DMS79 (cell line): ENCODE measurements around the gene DOCK9.

Experiments
- DNase-seq: peaks from one replicate; lab custom pipeline; 2025; lab: John Stamatoyannopoulos, UW

DOCK9 gene

DNA sequence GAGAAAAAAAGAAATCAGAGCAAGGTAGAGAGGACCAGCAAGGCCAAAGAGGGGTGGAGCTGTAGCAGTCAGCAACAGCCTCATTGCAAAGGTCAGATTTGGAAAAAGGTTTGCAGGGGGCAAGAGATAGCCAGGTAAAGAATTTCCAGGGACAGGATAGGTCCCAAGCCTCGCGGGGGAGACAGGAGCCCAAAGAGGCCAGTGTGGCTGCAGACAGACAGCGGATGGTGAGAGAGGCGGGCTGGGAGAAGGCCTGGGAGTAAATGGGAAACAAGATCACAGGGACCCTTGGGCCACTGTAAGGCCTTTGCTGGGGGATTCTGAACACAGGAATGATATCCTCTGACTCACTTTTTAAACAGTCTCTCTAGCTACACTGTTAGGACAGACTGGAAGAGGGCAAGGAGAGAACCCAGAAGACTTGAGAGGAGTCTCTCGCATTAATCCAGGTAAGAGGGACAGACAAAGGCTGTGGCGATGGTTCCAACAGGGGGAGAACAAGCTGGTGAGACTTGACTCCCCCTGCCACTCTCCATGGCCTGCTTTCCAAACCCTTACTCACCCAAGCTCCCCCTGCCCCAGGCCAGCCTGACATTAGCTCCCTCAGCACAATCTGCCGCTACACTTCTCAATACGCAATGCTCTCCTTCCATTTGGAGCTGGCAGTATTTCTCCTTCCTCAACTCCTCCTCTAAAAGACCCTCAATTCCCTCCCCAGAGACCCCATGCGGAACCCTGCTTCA is 31.8 kb downstream of the DOCK9 start:
- no peak for DNase-seq

- DNase-seq: no peak
These were observed 33.5 kb downstream of the DOCK9 start for GRCh38 chr13:98944336-98944735.

DNA sequence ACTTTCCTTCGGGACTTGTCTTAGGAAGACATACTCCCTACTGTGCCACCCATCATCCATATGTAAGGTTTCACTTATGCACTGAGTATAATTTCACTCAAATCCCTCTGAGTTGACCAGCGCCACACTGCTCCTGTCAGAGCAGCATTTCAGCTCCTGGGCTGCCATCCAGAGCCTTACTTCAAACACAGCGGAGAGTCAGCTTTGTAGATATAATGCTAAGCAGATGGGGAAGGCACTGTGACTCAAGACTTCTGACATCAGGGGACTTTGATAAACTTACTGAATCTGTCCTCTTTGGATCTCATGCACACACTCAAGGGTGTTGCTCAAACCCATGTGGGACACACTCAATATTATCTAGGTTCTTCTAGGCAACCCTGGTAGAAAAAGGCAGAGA is 34.9 kb downstream of the DOCK9 start:
- no peak for DNase-seq

DNA sequence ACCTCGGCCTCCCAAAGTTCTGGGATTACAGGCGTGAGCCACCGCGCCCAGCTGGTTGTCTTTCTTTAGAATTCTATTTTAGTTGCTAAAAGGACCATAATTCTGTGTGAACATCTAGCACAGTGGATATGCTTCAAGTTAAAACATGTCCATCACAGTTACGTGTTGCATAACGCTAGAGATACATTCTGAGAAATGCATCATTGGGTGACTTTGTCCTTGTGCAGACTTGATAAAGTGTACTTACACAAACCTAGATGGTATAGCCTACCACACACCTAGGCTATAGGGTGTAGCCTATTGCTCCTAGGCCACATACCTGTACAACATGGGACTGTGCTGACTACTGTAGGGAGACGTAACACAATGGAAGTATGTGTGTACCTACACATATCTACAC is 35.4 kb downstream of the DOCK9 start:
- no peak for DNase-seq

DNA sequence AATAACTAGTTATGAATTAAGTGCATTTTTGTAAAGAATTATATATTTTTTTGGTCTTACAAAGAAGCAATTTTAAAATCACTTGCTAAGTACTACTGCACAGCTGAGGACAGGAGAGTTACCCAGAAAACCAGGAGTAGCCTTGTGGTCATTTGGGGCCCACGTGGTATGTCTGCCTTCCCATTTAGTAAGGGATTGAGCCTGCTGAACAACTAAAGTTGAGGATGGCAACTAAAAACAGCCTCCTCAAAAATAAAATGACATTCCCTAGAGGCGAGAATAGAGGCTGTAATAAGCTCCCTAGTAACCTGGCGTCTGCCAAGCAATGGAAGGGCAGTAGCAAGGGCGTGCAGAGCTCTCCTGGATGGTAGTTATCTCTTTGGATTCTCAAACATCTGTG is 36.3 kb downstream of the DOCK9 start:
- no peak for DNase-seq

GRCh38 chr13:98941126-98941525 is 36.7 kb downstream of the DOCK9 start:
- no peak for DNase-seq

DNA sequence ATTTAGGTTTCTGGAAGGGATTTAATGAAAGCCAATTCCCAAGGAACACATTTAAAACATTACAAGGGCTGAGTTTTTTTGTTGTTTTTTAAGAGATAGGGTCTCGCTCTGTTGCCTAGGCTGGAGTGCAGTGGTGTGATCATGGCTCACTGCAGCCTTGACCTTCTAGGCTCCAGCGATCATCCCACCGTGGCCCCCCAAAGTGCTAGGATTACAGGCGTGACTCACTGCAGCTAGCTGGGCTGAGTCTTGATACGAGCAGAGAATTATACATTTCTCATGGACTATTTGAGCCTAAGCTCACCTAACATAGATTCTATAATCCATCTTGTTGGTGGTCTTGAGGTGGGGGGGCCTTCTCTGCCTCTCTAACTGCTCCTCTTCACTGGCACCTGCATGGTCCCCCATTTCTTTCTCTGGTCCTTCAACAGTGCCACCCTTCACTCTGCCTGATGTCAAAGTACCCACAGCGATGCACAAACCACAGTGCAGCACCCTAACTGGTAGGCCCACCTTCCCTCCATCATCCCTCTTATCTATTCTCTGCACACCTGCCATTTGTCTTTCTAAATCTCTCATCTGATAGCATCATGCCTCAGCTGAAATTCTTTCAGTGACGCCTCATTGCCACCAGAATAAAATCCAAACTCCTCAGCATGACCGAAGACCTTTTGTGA is 37.4 kb downstream of the DOCK9 start:
- no peak for DNase-seq

- no peak for DNase-seq
These were observed 38.1 kb downstream of the DOCK9 start for GRCh38 chr13:98939660-98940191.

DNA sequence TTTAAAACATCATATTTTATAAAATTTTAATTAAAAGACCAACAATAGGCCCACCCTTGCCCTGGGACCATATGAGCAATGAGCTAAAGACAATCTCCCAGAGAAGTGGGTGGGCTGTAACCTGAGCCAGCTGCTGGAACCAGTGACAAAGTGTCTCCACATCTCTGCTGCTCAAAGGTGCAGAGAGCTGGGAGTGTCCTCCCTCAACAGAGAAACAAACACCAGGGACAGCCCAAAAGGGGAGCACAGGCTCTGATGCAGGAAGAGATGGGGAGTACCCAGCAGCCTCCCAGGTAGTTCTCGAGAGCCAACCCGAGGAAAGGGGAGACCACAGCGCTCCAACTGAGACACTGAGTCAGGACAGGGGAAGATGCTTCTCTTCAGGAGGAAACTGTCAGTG is 39.1 kb downstream of the DOCK9 start:
- no peak for DNase-seq

DNA sequence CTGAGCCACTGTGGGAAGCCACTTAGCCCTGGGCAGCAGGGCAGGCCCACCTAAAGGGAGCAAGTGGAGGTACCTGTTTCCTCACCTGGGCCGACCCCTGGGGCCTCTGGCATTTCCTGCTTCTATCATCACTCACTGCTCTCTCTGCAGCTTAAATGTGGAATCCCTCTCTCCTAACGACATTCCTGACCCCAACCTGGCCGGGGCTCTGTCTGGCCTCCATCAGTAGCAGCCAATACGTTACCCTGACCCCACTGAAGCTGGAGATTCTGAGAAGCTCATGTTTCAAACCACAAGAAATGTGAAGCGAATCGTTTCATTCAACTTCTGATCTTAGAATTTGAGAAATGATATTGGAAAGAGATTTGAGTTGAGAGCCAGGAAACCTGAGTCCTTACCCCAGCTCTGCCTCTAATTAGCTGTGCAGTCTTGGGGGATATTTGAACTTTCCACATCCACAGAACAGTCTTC is 39.9 kb downstream of the DOCK9 start:
- peak; percentile 23 for DNase-seq

DNA sequence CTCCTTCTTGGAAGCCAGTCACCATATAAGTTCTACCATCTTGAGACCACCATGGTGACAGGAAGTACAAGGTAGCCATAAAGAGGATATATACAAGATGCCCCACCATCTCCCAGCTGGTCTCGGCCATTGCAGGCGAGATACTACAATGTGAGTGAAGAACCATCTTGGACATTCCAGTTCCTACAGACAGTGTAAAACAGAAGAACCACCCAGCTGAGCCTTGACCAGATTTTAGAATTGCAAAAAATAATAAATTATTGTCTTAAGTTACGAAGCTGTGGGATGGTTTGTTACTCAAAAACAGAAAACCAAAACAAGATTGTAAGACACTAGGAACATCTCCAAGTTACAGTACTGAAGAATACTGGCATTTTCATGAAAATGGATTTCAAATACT is 43.6 kb downstream of the DOCK9 start:
- DNase-seq: no peak

- peak; percentile 19 for DNase-seq
These were observed 47.7 kb downstream of the DOCK9 start for GRCh38 chr13:98930151-98930591.

DNA sequence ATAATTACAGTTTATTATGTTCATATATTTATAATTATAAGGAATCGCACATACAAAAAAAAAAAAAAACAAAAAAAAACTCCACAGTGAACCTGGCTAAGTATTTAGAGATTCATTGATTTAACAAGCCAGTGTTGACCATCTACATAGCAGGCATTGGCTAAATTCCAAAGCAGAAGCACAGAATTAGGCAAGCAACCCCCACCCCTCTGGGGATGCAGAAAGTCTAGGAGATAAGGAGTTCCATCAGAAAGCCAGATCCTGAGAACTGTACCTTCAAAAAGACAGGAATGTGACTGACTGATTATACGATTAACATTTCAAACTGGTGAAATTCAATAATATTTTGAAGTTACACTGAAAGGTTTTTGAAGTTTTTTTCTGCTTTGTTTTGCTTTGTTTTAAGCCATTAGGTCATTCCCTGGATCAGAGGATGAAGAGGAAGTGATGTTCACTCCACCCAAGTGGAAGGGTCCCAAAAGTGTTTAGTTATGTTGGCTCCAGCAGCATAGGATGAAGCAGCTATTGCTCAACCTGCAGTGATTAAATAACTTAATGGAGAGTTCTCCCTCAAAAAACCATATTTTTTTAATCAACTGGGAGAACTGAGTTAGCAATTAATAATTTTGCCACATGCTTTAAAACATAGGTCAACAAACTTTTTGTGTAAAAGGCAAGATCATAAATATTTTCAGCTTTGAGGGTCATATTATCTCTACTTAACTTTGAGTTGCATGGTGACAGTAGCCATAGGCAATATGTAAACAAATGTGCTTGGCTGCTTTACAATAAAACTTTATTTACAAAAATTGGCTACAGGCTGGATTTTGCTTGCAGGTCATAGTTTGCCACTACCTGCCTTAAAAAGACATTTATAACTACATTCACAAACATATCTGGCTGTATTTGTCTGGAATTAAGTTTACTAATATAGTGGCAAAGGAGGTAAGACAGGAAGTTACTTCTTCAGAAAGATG is 49.6 kb downstream of the DOCK9 start:
- no peak for DNase-seq

GRCh38 chr13:98925949-98926348 is 51.9 kb downstream of the DOCK9 start:
- DNase-seq: no peak

DNA sequence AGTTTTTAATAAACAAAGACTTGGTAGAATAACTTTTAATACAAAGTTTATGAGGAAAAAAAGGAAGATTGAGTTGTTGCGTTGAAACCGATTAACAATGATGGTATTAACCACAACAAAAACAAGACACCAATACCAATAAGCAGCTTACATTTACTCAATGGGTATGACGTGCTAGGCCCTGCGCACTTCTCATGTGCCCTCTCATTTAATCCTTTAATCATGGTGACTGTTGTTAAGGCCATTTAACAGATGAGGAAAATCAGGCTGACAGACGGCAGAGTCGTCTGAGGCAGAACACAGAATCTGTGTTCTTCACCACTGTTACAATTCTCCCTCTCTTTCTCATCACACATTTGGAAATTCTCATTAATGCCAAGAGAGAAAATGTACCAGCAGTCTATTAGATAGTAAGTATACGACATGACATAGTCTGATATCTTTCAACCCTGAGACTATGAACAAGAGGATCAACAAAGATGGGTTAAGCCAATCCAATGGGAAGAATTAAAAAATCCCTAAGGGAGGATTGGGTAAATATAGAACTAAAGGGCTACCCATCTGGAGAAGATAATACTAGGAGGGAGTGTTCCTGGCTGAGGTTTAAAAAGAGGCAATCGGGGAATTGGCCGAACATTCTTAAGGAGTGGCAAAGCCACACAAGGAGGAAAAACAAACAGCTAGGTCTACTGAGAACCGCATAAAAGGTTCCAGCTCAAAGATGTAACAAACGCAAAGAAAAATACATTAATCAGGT is 54.0 kb downstream of the DOCK9 start:
- DNase-seq: no peak

DNA sequence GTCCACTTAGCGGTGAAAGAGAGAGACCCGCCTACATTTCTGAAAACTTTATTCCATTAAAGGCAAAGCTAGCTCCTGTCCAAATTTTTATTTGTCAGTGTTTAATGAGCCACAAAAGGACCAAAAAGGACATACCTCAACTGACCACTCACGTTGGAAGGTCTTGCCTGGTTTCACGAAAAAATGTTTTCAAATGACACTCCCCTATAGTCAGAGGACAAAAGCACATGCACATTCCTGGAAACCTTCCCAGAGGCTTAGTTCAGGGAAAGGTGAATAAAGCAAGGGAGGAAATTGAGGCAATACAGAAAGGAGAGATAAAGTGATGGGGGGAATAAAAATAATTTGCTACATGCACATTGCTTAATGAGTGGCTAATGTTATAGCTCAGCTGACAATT is 55.6 kb downstream of the DOCK9 start:
- no peak for DNase-seq

DNA sequence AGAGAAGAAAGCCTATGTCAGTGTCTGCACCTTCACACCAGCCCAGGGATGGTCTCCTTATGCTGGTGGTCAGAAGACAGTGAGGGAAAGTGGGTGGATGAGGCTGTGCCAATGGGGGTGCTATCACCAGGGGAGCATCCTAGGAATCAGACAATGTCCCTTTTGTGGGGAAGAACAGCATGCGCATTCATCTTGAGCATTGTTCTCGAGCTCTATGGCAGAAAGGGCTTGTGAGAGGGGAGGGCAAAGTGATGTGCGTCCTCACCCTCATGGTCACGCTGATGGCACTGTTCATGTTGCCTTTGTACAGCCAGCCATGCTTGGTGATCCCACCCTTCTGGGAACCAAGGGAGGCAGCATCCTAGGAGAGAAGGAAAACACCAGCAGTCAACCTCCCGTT is 56.1 kb downstream of the DOCK9 start:
- DNase-seq: no peak

DNA sequence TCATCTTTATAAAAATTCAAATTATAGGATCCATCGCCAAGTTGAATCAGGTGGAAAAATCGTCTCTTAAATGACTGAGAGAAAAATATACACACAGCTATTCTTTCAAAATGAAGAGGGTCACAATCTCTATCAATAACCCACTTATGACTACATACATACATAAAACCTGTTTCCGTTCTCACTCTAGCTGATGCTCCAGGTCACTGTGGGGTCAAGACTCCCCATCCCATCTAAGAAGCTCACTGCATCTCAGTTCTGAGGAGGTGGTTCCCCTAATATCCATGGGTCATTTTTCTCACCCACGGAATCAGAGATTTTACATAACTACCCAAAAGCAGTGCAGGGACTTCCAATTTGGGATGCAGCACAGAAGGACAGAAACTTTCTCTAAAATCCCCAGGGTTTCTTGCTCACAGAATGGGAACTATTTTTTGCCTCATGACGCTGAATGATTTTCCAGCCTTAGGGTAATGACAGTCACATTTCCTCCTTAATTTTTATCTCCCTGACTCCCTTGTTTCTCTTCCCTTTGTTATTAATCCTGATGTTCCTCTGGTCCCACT is 56.8 kb downstream of the DOCK9 start:
- no peak for DNase-seq

GRCh38 chr13:98919566-98919965 is 58.3 kb downstream of the DOCK9 start:
- no peak for DNase-seq

GRCh38 chr13:98918771-98919170 is 59.1 kb downstream of the DOCK9 start:
- no peak for DNase-seq

- peak; percentile 49 for DNase-seq
These were observed 60.7 kb downstream of the DOCK9 start for GRCh38 chr13:98917116-98917515.
